ENCODE results near the gene TGFBR2. TPM values are rescaled to one million over a fixed set of nuclear protein-coding genes. Genes with fewer than 3 reads are reported as not detected.

The TGFBR2 gene
- total RNA-seq, 1 donor from 2014 or later: 144 TPM

DNA sequence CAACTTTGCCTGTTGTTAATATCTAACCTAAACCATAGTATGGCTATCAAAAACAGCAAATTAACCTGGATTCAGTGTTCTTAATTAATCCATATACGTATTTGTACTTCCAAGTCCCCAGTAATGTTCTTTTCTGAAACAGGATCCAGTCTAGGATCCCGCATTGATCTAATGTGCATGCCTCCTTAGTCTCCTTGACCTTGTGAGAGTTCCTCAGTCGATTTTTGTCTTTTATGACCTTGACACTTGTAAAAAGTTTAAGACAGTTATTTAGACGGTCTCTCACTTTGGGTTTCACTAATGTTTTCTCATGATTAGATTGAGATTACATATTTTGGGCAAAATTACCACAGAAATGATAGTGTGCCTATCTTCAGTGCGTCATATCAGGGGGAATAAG lies 69.4 kb downstream of the TGFBR2 start:
- Histone ChIP-seq H3K27ac (replicated peaks) (peak overlapping the region; percentile 54), H3K4me1 (peaks cover 98% of the 10 kb centered on the region), H3K4me3 (no peak overlapping the region), H3K36me3 (peaks cover 91% of the 10 kb centered on the region), H3K9me3 (replicated peaks) (no peaks in the 10 kb centered on the region), H3K27me3 (ENCODE audit: low read depth) (no peaks in the 10 kb centered on the region)
- TF ChIP-seq, protein P1, sequence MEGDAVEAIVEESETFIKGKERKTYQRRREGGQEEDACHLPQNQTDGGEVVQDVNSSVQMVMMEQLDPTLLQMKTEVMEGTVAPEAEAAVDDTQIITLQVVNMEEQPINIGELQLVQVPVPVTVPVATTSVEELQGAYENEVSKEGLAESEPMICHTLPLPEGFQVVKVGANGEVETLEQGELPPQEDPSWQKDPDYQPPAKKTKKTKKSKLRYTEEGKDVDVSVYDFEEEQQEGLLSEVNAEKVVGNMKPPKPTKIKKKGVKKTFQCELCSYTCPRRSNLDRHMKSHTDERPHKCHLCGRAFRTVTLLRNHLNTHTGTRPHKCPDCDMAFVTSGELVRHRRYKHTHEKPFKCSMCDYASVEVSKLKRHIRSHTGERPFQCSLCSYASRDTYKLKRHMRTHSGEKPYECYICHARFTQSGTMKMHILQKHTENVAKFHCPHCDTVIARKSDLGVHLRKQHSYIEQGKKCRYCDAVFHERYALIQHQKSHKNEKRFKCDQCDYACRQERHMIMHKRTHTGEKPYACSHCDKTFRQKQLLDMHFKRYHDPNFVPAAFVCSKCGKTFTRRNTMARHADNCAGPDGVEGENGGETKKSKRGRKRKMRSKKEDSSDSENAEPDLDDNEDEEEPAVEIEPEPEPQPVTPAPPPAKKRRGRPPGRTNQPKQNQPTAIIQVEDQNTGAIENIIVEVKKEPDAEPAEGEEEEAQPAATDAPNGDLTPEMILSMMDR (IDR thresholded peaks at IDR 0.05; ENCODE audit: borderline replicate concordance): no peak
- no peak for DNase-seq
- intact Hi-C loops (cut with micrococcal nuclease): no loop called here

DNA sequence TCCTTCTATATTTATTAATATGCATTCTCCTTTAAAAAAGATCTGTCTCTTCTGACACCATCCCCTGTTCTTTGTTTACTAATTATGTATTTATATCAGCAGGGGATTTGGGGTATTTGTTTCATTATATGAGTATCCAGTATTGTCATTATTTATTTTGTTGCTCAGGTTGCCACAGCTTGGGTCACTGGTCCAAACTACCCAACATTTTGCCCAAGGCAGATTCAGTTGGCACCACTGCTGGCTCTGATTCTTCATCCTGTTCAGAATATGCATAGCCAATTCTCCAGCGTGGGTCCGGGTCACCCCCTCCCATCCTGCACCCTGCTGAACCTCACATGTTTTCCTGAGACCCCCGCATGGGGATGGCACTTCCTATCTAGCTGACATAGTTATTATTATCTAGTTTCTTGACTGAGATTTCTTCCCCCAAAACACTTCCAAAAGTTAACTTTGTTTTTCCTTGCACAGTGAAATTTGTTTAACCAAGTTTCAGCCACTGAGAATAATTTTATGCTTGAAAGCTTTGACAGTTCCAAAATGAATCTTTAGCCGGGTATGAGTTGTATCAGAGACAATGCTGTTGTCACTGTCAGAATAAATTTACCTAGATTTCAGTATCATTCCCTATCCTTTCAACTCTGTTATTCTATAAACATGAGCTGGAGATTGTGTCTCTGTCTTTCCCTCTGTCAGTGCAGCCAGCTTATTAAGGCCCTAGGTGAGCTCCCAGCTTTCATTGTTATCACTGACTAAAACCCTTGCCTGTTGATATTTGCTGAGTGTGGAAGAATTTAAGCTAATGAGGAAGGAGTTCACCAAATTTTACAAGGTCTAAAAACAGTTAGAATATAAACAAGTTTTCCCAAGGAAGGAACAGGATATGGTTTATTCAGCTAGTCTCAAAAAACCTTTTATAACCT lies 70.3 kb downstream of the TGFBR2 start:
- Histone ChIP-seq H3K27me3 (ENCODE audit: low read depth) (no peaks in the 10 kb centered on the region), H3K4me1 (peaks cover 98% of the 10 kb centered on the region), H3K9me3 (replicated peaks) (no peaks in the 10 kb centered on the region), H3K27ac (replicated peaks) (peak overlapping the region; percentile 54), H3K4me3 (no peak overlapping the region), H3K36me3 (peaks cover 81% of the 10 kb centered on the region)
- no peak for DNase-seq
- TF ChIP-seq, protein P1 (IDR thresholded peaks at IDR 0.05; ENCODE audit: borderline replicate concordance): no peak
- intact Hi-C loops (cut with micrococcal nuclease): no loop called here

DNA sequence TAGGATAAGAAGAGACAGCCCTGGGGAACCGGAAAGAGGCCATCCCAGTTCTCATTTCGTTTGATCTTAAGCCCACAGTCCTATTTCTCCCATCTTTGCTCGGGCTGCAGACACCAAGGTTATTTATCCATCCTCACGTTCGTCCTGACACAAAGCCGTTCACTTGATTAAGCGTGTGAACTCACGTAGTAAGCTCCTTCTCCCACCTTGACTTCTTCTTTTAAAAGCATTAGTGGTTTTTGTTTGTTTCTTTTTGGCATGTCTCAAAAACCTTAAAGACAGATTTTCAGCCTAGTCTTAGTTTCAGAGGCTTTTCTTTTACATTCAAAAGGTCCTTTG lies 70.9 kb downstream of the TGFBR2 start:
- DNase-seq: no peak
- peaks cover 98% of the 10 kb centered on the region for H3K4me1 ChIP-seq
- H3K36me3 ChIP-seq: peaks cover 75% of the 10 kb centered on the region
- TF ChIP-seq, protein P1 (IDR thresholded peaks at IDR 0.05; ENCODE audit: borderline replicate concordance): no peak
- no peaks in the 10 kb centered on the region for H3K27me3 ChIP-seq (ENCODE audit: low read depth)
- H3K9me3 ChIP-seq (replicated peaks): no peaks in the 10 kb centered on the region
- intact Hi-C loops (cut with micrococcal nuclease): no loop called here
- no peak overlapping the region for H3K4me3 ChIP-seq
- peak overlapping the region; percentile 54 for H3K27ac ChIP-seq (replicated peaks)

DNA sequence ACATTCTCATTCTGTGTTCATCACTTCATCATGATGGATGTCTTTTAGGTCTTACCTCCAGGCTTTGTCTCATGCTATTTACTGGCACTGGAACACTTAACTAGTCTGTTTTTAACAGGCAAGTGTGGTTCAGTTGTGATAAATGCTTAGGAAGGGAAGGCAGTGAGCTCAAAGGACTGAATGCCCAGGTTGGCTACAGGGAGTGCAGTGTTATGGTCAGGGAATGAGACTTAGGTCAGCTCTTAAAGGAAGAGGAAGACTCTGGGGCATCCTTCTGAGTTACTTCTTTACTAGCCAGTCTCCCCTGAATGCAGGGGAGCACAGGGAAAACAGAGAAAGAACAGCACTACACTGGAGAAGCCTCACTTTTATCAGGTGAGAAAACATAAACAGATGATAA lies 72.6 kb downstream of the TGFBR2 start:
- no peaks in the 10 kb centered on the region for H3K27me3 ChIP-seq (ENCODE audit: low read depth)
- peaks cover 58% of the 10 kb centered on the region for H3K36me3 ChIP-seq
- peak overlapping the region; percentile 79 for H3K27ac ChIP-seq (replicated peaks)
- intact Hi-C loops (cut with micrococcal nuclease): no loop called here
- no peaks in the 10 kb centered on the region for H3K9me3 ChIP-seq (replicated peaks)
- no peak overlapping the region for H3K4me3 ChIP-seq
- H3K4me1 ChIP-seq: peaks cover 98% of the 10 kb centered on the region
- TF ChIP-seq, protein P1 (IDR thresholded peaks at IDR 0.05; ENCODE audit: borderline replicate concordance): no peak
- no peak for DNase-seq

DNA sequence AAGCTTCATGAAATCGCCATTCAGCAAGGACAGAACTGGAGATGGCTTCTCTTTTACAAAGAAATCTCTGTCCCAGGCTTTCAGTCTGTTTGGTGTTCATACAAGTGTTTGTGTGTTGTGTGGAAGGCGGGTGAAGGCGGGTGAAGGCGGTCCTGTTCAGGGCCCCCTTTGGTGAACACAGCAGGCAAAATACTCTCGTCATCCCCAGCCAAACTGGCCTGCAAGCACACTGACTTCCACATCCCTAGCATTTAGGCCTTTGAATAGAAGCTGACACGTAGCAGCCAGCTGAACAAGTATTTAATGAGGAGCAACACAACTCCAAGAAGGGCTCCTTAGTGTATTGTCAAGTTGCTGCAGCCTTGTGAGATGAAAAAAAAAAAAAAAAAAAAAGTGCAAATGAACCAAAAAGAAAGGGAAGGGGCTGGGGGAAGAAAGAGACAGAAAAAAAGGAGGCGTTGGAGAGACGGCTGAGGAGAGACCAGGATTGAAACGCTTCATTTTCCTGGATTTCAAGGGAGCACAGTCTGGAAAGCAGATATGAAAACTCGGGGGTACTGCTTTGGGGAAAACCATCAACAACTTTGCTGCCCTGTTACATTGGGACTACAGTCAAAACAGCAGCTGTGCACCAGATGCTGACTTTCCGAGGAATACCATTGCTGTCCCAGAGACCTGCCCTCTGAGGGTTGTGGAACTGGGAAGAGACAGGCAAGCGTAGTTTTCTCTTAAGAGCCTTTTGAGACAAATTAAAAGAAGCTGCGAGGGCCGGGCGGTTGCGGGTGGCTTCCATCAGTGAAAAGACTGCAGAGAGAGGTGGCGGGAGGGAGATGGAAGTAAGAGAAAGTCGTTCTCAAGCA lies 74.6 kb downstream of the TGFBR2 start:
- Histone ChIP-seq H3K27me3 (ENCODE audit: low read depth) (no peaks in the 10 kb centered on the region), H3K4me1 (peaks cover 100% of the 10 kb centered on the region), H3K27ac (replicated peaks) (peak overlapping the region; percentile 79), H3K4me3 (no peak overlapping the region), H3K36me3 (peaks cover 38% of the 10 kb centered on the region), H3K9me3 (replicated peaks) (no peaks in the 10 kb centered on the region)
- intact Hi-C loops (cut with micrococcal nuclease): loop anchor here (5.0 to 10.0 kb wide), 2 partner anchors 74 to 166 kb away; partner anchors contain the start of gene TGFBR2
- TF ChIP-seq, protein P1 (IDR thresholded peaks at IDR 0.05; ENCODE audit: borderline replicate concordance): no peak
- peak; percentile 64 for DNase-seq

Measured in left ventricle myocardium inferior (tissue), 1 donor.